ENCODE results near the gene CDK5R2. TPM values are rescaled to one million over a fixed set of nuclear protein-coding genes. Genes with fewer than 3 reads are reported as not detected.

Gene CDK5R2
- total RNA-seq (2022; extraction: Qiagen RNA extraction; ENCODE audit: low read depth): 3.2 to 6.1 TPM (median 5.3 TPM) in 5 replicates

GRCh38 chr2:218959141-218959731 is at the start of gene CDK5R2:
CDK5R2 (plus strand) TSS chr2:218959666; CDS start chr2:218959821, 155 bp downstream.

GRCh38 chr2:218985021-218985324 is 25.5 kb downstream of the CDK5R2 start, which contains the start of gene FEV:
FEV (minus strand) TSS chr2:218985184; CDS start chr2:218985075, 109 bp downstream.

GRCh38 chr2:218993345-218994315 is 34.2 kb downstream of the CDK5R2 start, which contains the start of gene CRYBA2:
CRYBA2 (minus strand) TSS chr2:218993422; CDS start chr2:218993176, 246 bp downstream.

Other genes with a start within 250 kb of the CDK5R2 start
- gene TTLL4, start 248.8 kb upstream of the CDK5R2 start, total RNA-seq (2022; extraction: Qiagen RNA extraction; ENCODE audit: low read depth): 22.1 to 27.1 TPM (median 25.3 TPM) in 5 replicates
- 0.11 to 0.32 TPM (median 0.15 TPM) in 5 replicates for gene CYP27A1, start 177.5 kb upstream of the CDK5R2 start, total RNA-seq (2022; extraction: Qiagen RNA extraction; ENCODE audit: low read depth)
- gene PRKAG3, start 127.9 kb upstream of the CDK5R2 start, total RNA-seq (2022; extraction: Qiagen RNA extraction; ENCODE audit: low read depth): not detected in 5 replicates
- 0.14 to 0.36 TPM (median 0.26 TPM) in 5 replicates for gene WNT6, start 99.9 kb upstream of the CDK5R2 start, total RNA-seq (2022; extraction: Qiagen RNA extraction; ENCODE audit: low read depth)
- 0.07 to 0.23 TPM in 2 of 5 replicates, not detected in the others for gene WNT10A, start 78.8 kb upstream of the CDK5R2 start, total RNA-seq (2022; extraction: Qiagen RNA extraction; ENCODE audit: low read depth)
- gene FEV, start 25.5 kb downstream of the CDK5R2 start, total RNA-seq (2022; extraction: Qiagen RNA extraction; ENCODE audit: low read depth): not detected in 5 replicates
- not detected in 5 replicates for gene CRYBA2, start 33.8 kb downstream of the CDK5R2 start, total RNA-seq (2022; extraction: Qiagen RNA extraction; ENCODE audit: low read depth)
- 0.14 to 0.21 TPM (median 0.18 TPM) in 4 of 5 replicates, not detected in the other for gene CFAP65, start 81.8 kb downstream of the CDK5R2 start, total RNA-seq (2022; extraction: Qiagen RNA extraction; ENCODE audit: low read depth)
- gene IHH, start 101.3 kb downstream of the CDK5R2 start, total RNA-seq (2022; extraction: Qiagen RNA extraction; ENCODE audit: low read depth): 0.13 to 0.45 TPM (median 0.31 TPM) in 5 replicates
- gene NHEJ1, start 201.1 kb downstream of the CDK5R2 start, total RNA-seq (2022; extraction: Qiagen RNA extraction; ENCODE audit: low read depth): 14.9 to 20.3 TPM (median 16.4 TPM) in 5 replicates
- gene SLC23A3, start 210.4 kb downstream of the CDK5R2 start, total RNA-seq (2022; extraction: Qiagen RNA extraction; ENCODE audit: low read depth): 0.39 to 1.6 TPM (median 0.51 TPM) in 5 replicates
- gene CNPPD1, start 217.3 kb downstream of the CDK5R2 start, total RNA-seq (2022; extraction: Qiagen RNA extraction; ENCODE audit: low read depth): 37.6 to 45.1 TPM (median 44.4 TPM) in 5 replicates
- gene RETREG2, start 218.6 kb downstream of the CDK5R2 start, total RNA-seq (2022; extraction: Qiagen RNA extraction; ENCODE audit: low read depth): 55.8 to 83.6 TPM (median 80.0 TPM) in 5 replicates
- gene ZFAND2B, start 247.1 kb downstream of the CDK5R2 start, total RNA-seq (2022; extraction: Qiagen RNA extraction; ENCODE audit: low read depth): 16.4 to 22.1 TPM (median 21.8 TPM) in 5 replicates